ENCODE measurements around the gene GFOD1. TPM values are rescaled to one million over a fixed set of nuclear protein-coding genes. Genes with fewer than 3 reads are reported as not detected.
"Not testable (repeated sequence)": the region's sequence is repeated elsewhere in the genome, so short reads cannot be mapped to it uniquely, and the experiment has no call there.

Gene GFOD1
- total and polyA plus RNA-seq, 10 of the 15 experiments (the other 5 are each of a cell fraction or from before 2014, with no cell fraction given), result 6.5 to 41.4 (median 16.0) TPM

GRCh38 chr6:13511913-13512717 is 24.7 kb upstream of the GFOD1 start (continued):
- no peak for TF ChIP-seq RB1 (IDR thresholded peaks at IDR 0.05; ENCODE audit: borderline replicate concordance)

GRCh38 chr6:13511141-13511571 is 23.8 kb upstream of the GFOD1 start:
- H4K20me1 ChIP-seq (ENCODE audit: control insufficient read depth, insufficient read depth); RAD21 ChIA-PET (ENCODE audit: unreplicated experiment); H2AFZ ChIP-seq (ENCODE audit: control insufficient read depth, low read depth, low read length); FAIRE-seq; H3K4me3 ChIP-seq; H3K4me2 ChIP-seq (ENCODE audit: control insufficient read depth, insufficient read depth); intact Hi-C loops (cut with micrococcal nuclease; ENCODE audit: unreplicated experiment); ATAC-seq; POLR2A ChIA-PET; H3K27me3 ChIP-seq (replicated peaks in 1 of 2; ENCODE audit: control insufficient read depth in 2 of 2, insufficient read depth in 2 of 2, low read length in 1 of 2); H3K79me2 ChIP-seq (ENCODE audit: control insufficient read depth, insufficient read depth, low read length); H3K9ac ChIP-seq (ENCODE audit: control insufficient read depth, insufficient read depth, low read length); H3K36me3 ChIP-seq (ENCODE audit: control insufficient read depth in 2 of 2, insufficient read depth in 2 of 2, low read length in 1 of 2); DNase-seq (ENCODE audit: low read depth, low spot score); BruUV-seq (replicated peaks); H3K27ac ChIP-seq (ENCODE audit: control insufficient read depth, insufficient read depth); H3K9me3 ChIP-seq (replicated peaks; ENCODE audit: control insufficient read depth, insufficient read depth, low read length); in situ Hi-C loops (cut with MboI); H3K4me1 ChIP-seq (ENCODE audit: control insufficient read depth, insufficient read depth, low read length): not testable (repeated sequence)
- 97% methylated on average over 16 of the region's 37 CpGs for WGBS (ENCODE audit: insufficient coverage, insufficient replicate concordance, low lambda C conversion rate, missing lambda C conversion rate)
- SMC1A ChIA-PET (ENCODE audit: uncharacterized antibody, unreplicated experiment), result interaction anchor here (0.6 to 2.2 kb wide), 3 partner anchors 27 to 64 kb away, joined by 3 to 5 read pairs (median 4); partner anchors contain the start of gene SIRT5
- CTCF ChIA-PET, result interaction anchor here (0.6 kb wide), 1 partner anchor 313 kb away, joined by 3 read pairs; no protein-coding TSS in a partner anchor

- H2AFZ ChIP-seq (ENCODE audit: control insufficient read depth, low read depth, low read length); H3K4me3 ChIP-seq; H3K36me3 ChIP-seq (ENCODE audit: control insufficient read depth in 2 of 2, insufficient read depth in 2 of 2, low read length in 1 of 2); DNase-seq (ENCODE audit: low read depth, low spot score); BruUV-seq (replicated peaks); FAIRE-seq; H3K27ac ChIP-seq (ENCODE audit: control insufficient read depth, insufficient read depth); in situ Hi-C loops (cut with MboI); H3K9me3 ChIP-seq (replicated peaks; ENCODE audit: control insufficient read depth, insufficient read depth, low read length); H3K4me2 ChIP-seq (ENCODE audit: control insufficient read depth, insufficient read depth); H3K4me1 ChIP-seq (ENCODE audit: control insufficient read depth, insufficient read depth, low read length); intact Hi-C loops (cut with micrococcal nuclease; ENCODE audit: unreplicated experiment); H3K9ac ChIP-seq (ENCODE audit: control insufficient read depth, insufficient read depth, low read length); H4K20me1 ChIP-seq (ENCODE audit: control insufficient read depth, insufficient read depth); H3K27me3 ChIP-seq (replicated peaks in 1 of 2; ENCODE audit: control insufficient read depth in 2 of 2, insufficient read depth in 2 of 2, low read length in 1 of 2); ATAC-seq; H3K79me2 ChIP-seq (ENCODE audit: control insufficient read depth, insufficient read depth, low read length): not testable (repeated sequence)
- ChIA-PET CTCF (interaction anchor here (0.6 kb wide), 1 partner anchor 312 kb away, joined by 3 read pairs; no protein-coding TSS in a partner anchor), SMC1A (ENCODE audit: uncharacterized antibody, unreplicated experiment) (interaction anchor here (1.4 to 2.2 kb wide), 2 partner anchors 27 to 64 kb away, joined by 4 to 5 read pairs; partner anchors contain the start of gene SIRT5), RAD21 (ENCODE audit: unreplicated experiment) (interaction anchor here (0.6 kb wide), 1 partner anchor 25 kb away, joined by 3 read pairs; no protein-coding TSS in a partner anchor), POLR2A (interaction anchor here (0.6 kb wide), 1 partner anchor 38 kb away, joined by 3 read pairs; no protein-coding TSS in a partner anchor)
- WGBS (ENCODE audit: insufficient coverage, insufficient replicate concordance, low lambda C conversion rate, missing lambda C conversion rate), result 100% methylated on average over 1 of the region's 1 CpG
- 0 out of 2 replicates have a peak, but pooled peaks have one; percentile 19 for TF ChIP-seq NFYB (IDR thresholded peaks at IDR 0.05; ENCODE audit: insufficient read depth, low read depth, low read length)
Measured at GRCh38 chr6:13510433-13510832, 23.0 kb upstream of the GFOD1 start.

Measured in GM12878 (cell line).